Measurements from ENCODE around the gene FAM107B. TPM values are rescaled to one million over a fixed set of nuclear protein-coding genes. Genes with fewer than 3 reads are reported as not detected.

The FAM107B gene
- total RNA-seq, 5 donors from 2014 or later (not counting 1 experiment from before 2014, with no cell fraction given) = 175 to 298 (median 214) TPM

GRCh38 chr10:14560791-14561765 is 213.6 kb downstream of the FAM107B start:
- Mint-ChIP-seq H3K9me3 (no peaks in the 10 kb centered on the region), H3K27ac (peak overlapping the region; percentile 92 to 95), H3K36me3 (peaks cover 36% of the 10 kb centered on the region), H3K27me3 (no peaks in the 10 kb centered on the region), H3K4me1 (peaks cover 94 to 98% (median 95%) of the 10 kb centered on the region in 3 donors), H3K4me3 (peak overlapping the region; percentile 69 to 85 (median 71))
- H3K4me3 ChIP-seq (ENCODE audit: control insufficient read depth in 1 of 2, extremely low read depth in 1 of 2, low read length in 1 of 2) = peak overlapping the region; percentile 2 to 25
- peaks cover 3 to 7% of the 10 kb centered on the region in 2 donors for H3K36me3 ChIP-seq (ENCODE audit: control insufficient read depth in 2 of 2, extremely low read depth in 1 of 2, insufficient read depth in 1 of 2, low read length in 1 of 2)
- no peaks in the 10 kb centered on the region for H3K9me3 ChIP-seq
- H3K27me3 ChIP-seq (replicated peaks in 1 of 2; ENCODE audit: control insufficient read depth in 2 of 2, extremely low read depth in 1 of 2, insufficient read depth in 2 of 2, low read length in 1 of 2) = no peaks in the 10 kb centered on the region
- ATAC-seq (replicated peaks in 1 of 4) (peak in 1 of 4 experiments; percentile 12), DNase-seq (peak in 5 of 35 experiments; percentile 28 to 58 (median 37))
- WGBS (ENCODE audit: insufficient coverage) = 56% methylated on average over 3 of the region's 15 CpGs
- H3K4me1 ChIP-seq (ENCODE audit: control insufficient read depth in 1 of 2, extremely low read depth in 1 of 2, insufficient read depth in 2 of 2, low read length in 2 of 2) = peaks cover 71 to 81% of the 10 kb centered on the region in 2 experiments
- peak overlapping the region; percentile 95 for H3K27ac ChIP-seq (ENCODE audit: low read length)
- CTCF ChIA-PET = interaction anchor here (0.6 to 1.1 kb wide), 7 partner anchors 8 to 87 kb away, joined by 3 to 5 read pairs (median 4); no protein-coding TSS in a partner anchor
- POLR2A ChIA-PET = interaction anchor here (0.5 to 3.7 kb wide), 8 partner anchors 9 to 88 kb away, joined by 3 to 24 read pairs (median 4); no protein-coding TSS in a partner anchor

- H3K27ac Mint-ChIP-seq = peak overlapping the region; percentile 92 to 95
- ATAC-seq (replicated peaks in 1 of 4) (peak in 2 of 4 experiments; percentile 36 to 58), DNase-seq (peak in 15 of 35 experiments; percentile 33 to 66 (median 55))
- H3K9me3 Mint-ChIP-seq = no peaks in the 10 kb centered on the region
- peaks cover 94 to 99% (median 95%) of the 10 kb centered on the region in 3 donors for H3K4me1 Mint-ChIP-seq
- H3K27ac ChIP-seq (ENCODE audit: low read length) = peak overlapping the region; percentile 95
- CTCF ChIA-PET = interaction anchor here (0.6 to 1.8 kb wide), 9 partner anchors 9 to 200 kb away, joined by 3 to 8 read pairs (median 4); no protein-coding TSS in a partner anchor
- peaks cover under 1 to 3% of the 10 kb centered on the region in 2 donors for H3K36me3 ChIP-seq (ENCODE audit: control insufficient read depth in 2 of 2, extremely low read depth in 1 of 2, insufficient read depth in 1 of 2, low read length in 1 of 2)
- no peaks in the 10 kb centered on the region for H3K27me3 ChIP-seq (replicated peaks in 1 of 2; ENCODE audit: control insufficient read depth in 2 of 2, extremely low read depth in 1 of 2, insufficient read depth in 2 of 2, low read length in 1 of 2)
- peaks cover 75 to 80% of the 10 kb centered on the region in 2 experiments for H3K4me1 ChIP-seq (ENCODE audit: control insufficient read depth in 1 of 2, extremely low read depth in 1 of 2, insufficient read depth in 2 of 2, low read length in 2 of 2)
- peak overlapping the region; percentile 69 to 85 (median 71) for H3K4me3 Mint-ChIP-seq
- H3K36me3 Mint-ChIP-seq = peaks cover 31% of the 10 kb centered on the region
- peak overlapping the region in 1 of 2 donors; percentile 11 for H3K4me3 ChIP-seq (ENCODE audit: control insufficient read depth in 1 of 2, extremely low read depth in 1 of 2, low read length in 1 of 2)
- H3K9me3 ChIP-seq = no peaks in the 10 kb centered on the region
- no peaks in the 10 kb centered on the region for H3K27me3 Mint-ChIP-seq
- WGBS (ENCODE audit: insufficient coverage) = 81% methylated on average over 7 of the region's 9 CpGs
- POLR2A ChIA-PET = interaction anchor here (0.5 to 3.7 kb wide), 9 partner anchors 10 to 312 kb away, joined by 3 to 24 read pairs (median 4); no protein-coding TSS in a partner anchor
Measured at GRCh38 chr10:14560274-14560673, 214.4 kb downstream of the FAM107B start.

DNA sequence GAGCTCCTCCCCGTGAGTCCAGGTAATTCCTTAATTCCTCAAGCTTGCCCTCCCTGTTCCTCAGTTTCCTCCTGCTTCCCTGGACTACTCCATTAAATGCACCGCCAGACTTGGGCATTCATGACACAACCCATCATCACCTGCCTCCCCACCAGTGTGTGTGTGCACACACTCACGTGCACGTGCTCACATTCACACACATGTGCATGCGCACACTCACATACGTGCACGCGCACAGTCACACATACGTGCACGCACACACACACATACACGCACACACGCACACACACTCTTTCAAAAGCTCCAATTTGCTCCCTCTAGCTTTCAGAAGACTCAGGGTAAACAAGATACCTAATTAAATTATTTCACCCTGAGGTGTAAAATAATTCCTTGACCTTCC is 216.7 kb downstream of the FAM107B start:
- no peak for DNase-seq
- no peak for ATAC-seq (replicated peaks in 1 of 4)
- H3K27me3 Mint-ChIP-seq = no peaks in the 10 kb centered on the region
- Histone ChIP-seq H3K27ac (ENCODE audit: low read length) (peak overlapping the region; percentile 76), H3K27me3 (replicated peaks in 1 of 2; ENCODE audit: control insufficient read depth in 2 of 2, extremely low read depth in 1 of 2, insufficient read depth in 2 of 2, low read length in 1 of 2) (no peaks in the 10 kb centered on the region), H3K4me3 (ENCODE audit: control insufficient read depth in 1 of 2, extremely low read depth in 1 of 2, low read length in 1 of 2) (no peak overlapping the region), H3K36me3 (ENCODE audit: control insufficient read depth in 2 of 2, extremely low read depth in 1 of 2, insufficient read depth in 1 of 2, low read length in 1 of 2) (peaks cover 0 to 3% of the 10 kb centered on the region in 2 donors), H3K4me1 (ENCODE audit: control insufficient read depth in 1 of 2, extremely low read depth in 1 of 2, insufficient read depth in 2 of 2, low read length in 2 of 2) (peaks cover 76 to 87% of the 10 kb centered on the region in 2 experiments), H3K9me3 (no peaks in the 10 kb centered on the region)
- 92% methylated on average over 10 of the region's 12 CpGs for WGBS (ENCODE audit: insufficient coverage)
- peak overlapping the region; percentile 94 to 95 for H3K27ac Mint-ChIP-seq
- ChIA-PET CTCF (interaction anchor here (0.5 to 1.6 kb wide), 5 partner anchors 15 to 57 kb away, joined by 3 to 5 read pairs (median 5); no protein-coding TSS in a partner anchor), POLR2A (interaction anchor here in 1 of 2 donors (0.6 to 3.5 kb wide), 5 partner anchors 25 to 361 kb away, joined by 3 to 14 read pairs (median 10); no protein-coding TSS in a partner anchor)
- H3K4me3 Mint-ChIP-seq = peak overlapping the region in 2 of 3 donors; percentile 0 to 85
- no peaks in the 10 kb centered on the region for H3K9me3 Mint-ChIP-seq
- peaks cover 96 to 98% (median 98%) of the 10 kb centered on the region in 3 donors for H3K4me1 Mint-ChIP-seq
- H3K36me3 Mint-ChIP-seq = peaks cover 39% of the 10 kb centered on the region

GRCh38 chr10:14557567-14557966 is 217.1 kb downstream of the FAM107B start:
- DNase-seq (no peak), ATAC-seq (replicated peaks in 1 of 4) (no peak)
- Mint-ChIP-seq H3K27me3 (no peaks in the 10 kb centered on the region), H3K36me3 (peaks cover 44% of the 10 kb centered on the region), H3K27ac (peak overlapping the region; percentile 94 to 95), H3K9me3 (no peaks in the 10 kb centered on the region), H3K4me1 (peaks cover 96 to 98% (median 98%) of the 10 kb centered on the region in 3 donors), H3K4me3 (peak overlapping the region in 2 of 3 donors; percentile 0 to 85)
- peaks cover 71 to 89% of the 10 kb centered on the region in 2 experiments for H3K4me1 ChIP-seq (ENCODE audit: control insufficient read depth in 1 of 2, extremely low read depth in 1 of 2, insufficient read depth in 2 of 2, low read length in 2 of 2)
- peak overlapping the region; percentile 76 for H3K27ac ChIP-seq (ENCODE audit: low read length)
- no peak overlapping the region for H3K4me3 ChIP-seq (ENCODE audit: control insufficient read depth in 1 of 2, extremely low read depth in 1 of 2, low read length in 1 of 2)
- H3K36me3 ChIP-seq (ENCODE audit: control insufficient read depth in 2 of 2, extremely low read depth in 1 of 2, insufficient read depth in 1 of 2, low read length in 1 of 2) = peaks cover 1 to 3% of the 10 kb centered on the region in 2 donors
- CTCF ChIA-PET = interaction anchor here (0.5 to 1.6 kb wide), 4 partner anchors 14 to 34 kb away, joined by 3 to 5 read pairs (median 5); no protein-coding TSS in a partner anchor
- 80% methylated on average over 1 of the region's 5 CpGs for WGBS (ENCODE audit: insufficient coverage)
- POLR2A ChIA-PET = interaction anchor here (0.6 to 3.5 kb wide), 6 partner anchors 10 to 360 kb away, joined by 3 to 14 read pairs (median 6); no protein-coding TSS in a partner anchor
- no peaks in the 10 kb centered on the region for H3K9me3 ChIP-seq
- H3K27me3 ChIP-seq (replicated peaks in 1 of 2; ENCODE audit: control insufficient read depth in 2 of 2, extremely low read depth in 1 of 2, insufficient read depth in 2 of 2, low read length in 1 of 2) = no peaks in the 10 kb centered on the region

DNA sequence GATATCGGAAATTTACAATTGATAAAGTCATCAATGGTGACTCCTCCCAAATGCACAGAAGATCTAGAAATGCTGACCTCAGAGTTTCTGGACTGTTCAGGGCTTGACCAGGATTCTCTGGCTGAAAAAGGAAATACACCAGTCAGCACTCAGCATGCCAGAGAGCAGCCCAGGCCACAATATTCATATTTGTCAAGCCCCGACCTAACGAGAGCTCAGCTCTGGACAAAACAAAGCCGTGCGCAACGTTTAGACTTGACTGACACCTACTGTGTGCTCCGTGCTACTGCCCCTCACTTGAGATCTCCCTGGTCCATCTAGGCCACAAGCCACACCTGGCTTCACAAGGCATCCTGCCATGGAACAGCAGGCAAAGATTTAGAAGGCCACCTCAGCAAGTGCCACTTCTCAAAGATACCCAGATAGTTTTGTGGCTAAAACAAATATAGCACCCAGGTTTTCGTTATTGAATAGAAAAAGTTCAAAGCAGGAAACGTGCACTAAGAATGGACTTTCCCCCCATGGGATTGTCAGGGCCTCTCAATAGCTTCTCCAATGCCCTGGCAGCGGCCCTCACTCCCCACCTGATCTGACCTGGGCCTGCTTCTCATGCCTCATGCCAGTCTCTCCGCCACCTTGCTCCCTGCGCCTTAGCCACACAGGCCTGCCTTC is 218.3 kb downstream of the FAM107B start:
- H3K4me1 ChIP-seq (ENCODE audit: control insufficient read depth in 1 of 2, extremely low read depth in 1 of 2, insufficient read depth in 2 of 2, low read length in 2 of 2) = peaks cover 66 to 87% of the 10 kb centered on the region in 2 experiments
- no peaks in the 10 kb centered on the region for H3K27me3 Mint-ChIP-seq
- peak overlapping the region; percentile 50 to 85 (median 61) for H3K4me3 Mint-ChIP-seq
- peaks cover 54% of the 10 kb centered on the region for H3K36me3 Mint-ChIP-seq
- 51% methylated on average over 12 of the region's 12 CpGs for WGBS (ENCODE audit: insufficient coverage)
- peaks cover 3 to 10% of the 10 kb centered on the region in 2 donors for H3K36me3 ChIP-seq (ENCODE audit: control insufficient read depth in 2 of 2, extremely low read depth in 1 of 2, insufficient read depth in 1 of 2, low read length in 1 of 2)
- DNase-seq (peak in 13 of 35 experiments; percentile 24 to 65 (median 36)), ATAC-seq (replicated peaks in 1 of 4) (peak in 3 of 4 experiments; percentile 8 to 29 (median 20))
- H3K9me3 Mint-ChIP-seq = no peaks in the 10 kb centered on the region
- peaks cover 96 to 97% (median 97%) of the 10 kb centered on the region in 3 donors for H3K4me1 Mint-ChIP-seq
- no peaks in the 10 kb centered on the region for H3K9me3 ChIP-seq
- no peak overlapping the region for H3K4me3 ChIP-seq (ENCODE audit: control insufficient read depth in 1 of 2, extremely low read depth in 1 of 2, low read length in 1 of 2)
- ChIA-PET CTCF (interaction anchor here (0.7 to 1.2 kb wide), 8 partner anchors 8 to 58 kb away, joined by 3 to 5 read pairs (median 4); no protein-coding TSS in a partner anchor), POLR2A (interaction anchor here (0.6 to 3.5 kb wide), 4 partner anchors 14 to 27 kb away, joined by 3 to 14 read pairs (median 6); no protein-coding TSS in a partner anchor)
- H3K27me3 ChIP-seq (replicated peaks in 1 of 2; ENCODE audit: control insufficient read depth in 2 of 2, extremely low read depth in 1 of 2, insufficient read depth in 2 of 2, low read length in 1 of 2) = no peaks in the 10 kb centered on the region
- H3K27ac Mint-ChIP-seq = peak overlapping the region; percentile 94 to 95
- H3K27ac ChIP-seq (ENCODE audit: low read length) = peak overlapping the region; percentile 76

All from T-cell (primary cell).